Stomach (tissue), 9 donors: Measurements from ENCODE around the gene RIMBP2. TPM values are rescaled to one million over a fixed set of nuclear protein-coding genes. Genes with fewer than 3 reads are reported as not detected.

ENCODE experiments used
- DNase-seq, 2 donors: peaks; one replicate each; pipeline versions ENCODE4 v3.0.0 to v3.0.0-alpha.2; 2013 to 2019
- H3K27ac ChIP-seq, 5 donors: fragments of 200-600 bp in 4 of 5; sonication (generic) in 4 of 5; one replicate each; pipeline ENCODE4 v1.5.1; 2013 to 2019; ENCODE audit warnings: mild to moderate bottlenecking in 1 of 5, moderate library complexity in 1 of 5
- H3K27me3 ChIP-seq, 3 donors: fragments of 200-600 bp; sonication (generic); one replicate each; pipeline ENCODE4 v1.5.1; 2017 to 2019; ENCODE audit warnings: mixed run types in 1 of 3
- H3K36me3 ChIP-seq, 4 donors: fragments of 200-600 bp; sonication (generic); 1 replicate in 3 of 4; 2 replicates in 1 of 4; pipeline ENCODE4 v1.5.1; 2016 to 2019
- H3K4me1 ChIP-seq, 4 donors: fragments of 200-600 bp; sonication (generic); one replicate each; pipeline ENCODE4 v1.5.1; 2016 to 2019
- H3K4me3 ChIP-seq, 4 donors: fragments of 200-600 bp; sonication (generic) in 3 of 4; one replicate each; pipeline ENCODE4 v1.5.1; 2016 to 2019; ENCODE audit warnings: mild to moderate bottlenecking in 1 of 4
- H3K9me3 ChIP-seq, 4 donors: fragments of 200-600 bp; sonication (generic); one replicate each; pipeline ENCODE4 v1.5.1; 2016 to 2019
- CTCF ChIP-seq, 7 experiments: fragments of 450-650 bp in 4 of 7; fragments of 200-600 bp in 3 of 7; sonication (generic) in 3 of 7; IDR thresholded peaks; one replicate each; pipeline ENCODE4 v1.5.1; 2016 to 2019; ENCODE audit warnings: antibody characterized with exemption in 7 of 7, control low read depth in 2 of 7, mild to moderate bottlenecking in 1 of 7
- EP300 ChIP-seq: sonication (generic); formaldehyde crosslinking; IDR thresholded peaks from one replicate; pipeline ENCODE4 v1.6.1; 2017; ENCODE audit warnings: antibody characterized with exemption
- POLR2A ChIP-seq, 4 donors: fragments of 450-650 bp; IDR thresholded peaks; one replicate each; pipeline ENCODE4 v1.6.1; 2016; ENCODE audit warnings: antibody characterized with exemption in 4 of 4, control low read depth in 2 of 4, mild to moderate bottlenecking in 1 of 4, moderate library complexity in 1 of 4
- POLR2AphosphoS5 ChIP-seq, 3 donors: sonication (generic); formaldehyde crosslinking; IDR thresholded peaks; one replicate each; pipeline ENCODE4 v1.6.1; 2016; ENCODE audit warnings: antibody characterized with exemption in 3 of 3
- WGBS, 5 donors: extraction: QIAGEN DNeasy Blood & Tissue Kit in 3 of 5; methylation state at CpG; one replicate each; pipeline versions ENCODE4 v1.1.5 to v1.1.7; 2013 to 2018; 5-methylcytosine and 5-hydroxymethylcytosine counted together
- intact Hi-C: fragments of 100-400 bp; cut with DNase I; formaldehyde crosslinking; loops from one replicate; pipeline ENCODE4 v1.15.1; 2023; ENCODE audit warnings: low total_unique reads
- polyA plus RNA-seq, 3 donors: library from polyadenylated mRNA; stranded (reverse); fragments of 200-250 nt; gene quantifications; one replicate each; pipeline ENCODE4 v1.2.3, GENCODE V29; 2013
- total RNA-seq, 5 donors: library from RNA; depleted of rRNA; stranded (reverse); fragments of >200 nt; gene quantifications; one replicate each; pipeline versions ENCODE4 v1.1.0 to v1.2.3, GENCODE V29; 2014 to 2016
- donor health status: healthy with polysubstance abuse.
- donor health status: Bipolar disorder and iron deficiency.
- donor health status: healthy.

RIMBP2 gene
- total and polyA plus RNA-seq, 8 donors = 0.75 to 44.6 (median 5.6) TPM

GRCh38 chr12:130495156-130495555 is 220.9 kb downstream of the RIMBP2 start:
- WGBS, 5 donors = 73 to 78% (median 77%) methylated on average over 8 of the region's 8 CpGs
- H3K27ac ChIP-seq = no peak overlapping the region
- no peaks in the 10 kb centered on the region for H3K9me3 ChIP-seq
- intact Hi-C loops = no loop called here
- no peaks in the 10 kb centered on the region for H3K4me1 ChIP-seq
- TF ChIP-seq POLR2A (IDR thresholded peaks at IDR 0.05) = no peak
- no peak for TF ChIP-seq POLR2AphosphoS5 (IDR thresholded peaks at IDR 0.05)
- TF ChIP-seq EP300 = no peak
- no peak for TF ChIP-seq CTCF (IDR thresholded peaks at IDR 0.05)
- H3K36me3 ChIP-seq = no peaks in the 10 kb centered on the region
- H3K4me3 ChIP-seq = no peak overlapping the region
- peaks cover 0 to 10% (median 0%) of the 10 kb centered on the region in 3 donors for H3K27me3 ChIP-seq
- no peak for DNase-seq

GRCh38 chr12:130494736-130495135 is 221.4 kb downstream of the RIMBP2 start:
- TF ChIP-seq POLR2A (IDR thresholded peaks at IDR 0.05) (no peak), POLR2AphosphoS5 (IDR thresholded peaks at IDR 0.05) (no peak), CTCF (IDR thresholded peaks at IDR 0.05) (no peak), EP300 (no peak)
- 80 to 97% (median 86%) methylated on average over 8 of the region's 8 CpGs for WGBS, 5 donors
- Histone ChIP-seq H3K4me1 (no peaks in the 10 kb centered on the region), H3K36me3 (no peaks in the 10 kb centered on the region), H3K4me3 (no peak overlapping the region), H3K27me3 (peaks cover 0 to 10% (median 0%) of the 10 kb centered on the region in 3 donors), H3K9me3 (peaks cover 0 to 1% (median under 1%) of the 10 kb centered on the region in 4 donors), H3K27ac (no peak overlapping the region)
- intact Hi-C loops = no loop called here
- DNase-seq = no peak

GRCh38 chr12:130493951-130494350 is 222.1 kb downstream of the RIMBP2 start:
- Histone ChIP-seq H3K4me3 (no peak overlapping the region), H3K27ac (no peak overlapping the region), H3K36me3 (no peaks in the 10 kb centered on the region), H3K4me1 (no peaks in the 10 kb centered on the region), H3K27me3 (peaks cover 0 to 10% (median 0%) of the 10 kb centered on the region in 3 donors), H3K9me3 (peaks cover 0 to 7% (median 7%) of the 10 kb centered on the region in 4 donors)
- 76 to 81% (median 78%) methylated on average over 11 to 13 of the region's 13 CpGs for WGBS, 5 donors
- no peak for TF ChIP-seq POLR2AphosphoS5 (IDR thresholded peaks at IDR 0.05)
- no peak for TF ChIP-seq EP300
- TF ChIP-seq POLR2A (IDR thresholded peaks at IDR 0.05) = no peak
- TF ChIP-seq CTCF (IDR thresholded peaks at IDR 0.05) = no peak
- intact Hi-C loops = no loop called here
- DNase-seq = no peak

- Histone ChIP-seq H3K27me3 (peaks cover 0 to 18% (median 0%) of the 10 kb centered on the region in 3 donors), H3K9me3 (peaks cover 0 to 7% (median 7%) of the 10 kb centered on the region in 4 donors), H3K4me1 (no peaks in the 10 kb centered on the region), H3K36me3 (no peaks in the 10 kb centered on the region), H3K27ac (no peak overlapping the region), H3K4me3 (no peak overlapping the region)
- intact Hi-C loops = no loop called here
- no peak for TF ChIP-seq EP300
- no peak for TF ChIP-seq CTCF (IDR thresholded peaks at IDR 0.05)
- TF ChIP-seq POLR2AphosphoS5 (IDR thresholded peaks at IDR 0.05) = no peak
- TF ChIP-seq POLR2A (IDR thresholded peaks at IDR 0.05) = no peak
- WGBS, 5 donors = 54 to 67% (median 58%) methylated on average over 26 to 32 of the region's 32 CpGs
- no peak for DNase-seq
Measured at GRCh38 chr12:130491421-130492357, 224.4 kb downstream of the RIMBP2 start.
